HepG2 (cell line): ENCODE measurements around the gene RFFL. TPM values are rescaled to one million over a fixed set of nuclear protein-coding genes. Genes with fewer than 3 reads are reported as not detected.

ENCODE experiments used
- ATAC-seq: fragments of 200-7000 bp; cut with Tn5 transposase; 3 replicates; pipeline ENCODE4 v1.9.1; 2020; ENCODE audit warnings: mild to moderate bottlenecking, moderate library complexity
- BruUV-seq: library from RNA; stranded (reverse); fragments of 400-500 nt; replicated peaks from 2 replicates; lab custom pipeline; 2021; lab: Mats Ljungman, UMichigan
- CTCF ChIA-PET: fragments of 300-600 bp; formaldehyde crosslinking; extraction: SDS; loops from one replicate; lab custom pipeline; 2021; ENCODE audit warnings: low total read pairs, inconsistent platforms, low intra/inter-chr PET ratio; lab: Yijun Ruan, JAX
- POLR2A ChIA-PET: fragments of 350-600 bp; sonication (Branson Sonifier 250); formaldehyde crosslinking; loops from one replicate; lab custom pipeline; 2020; ENCODE audit warnings: antibody characterized with exemption, inconsistent platforms; lab: Yijun Ruan, JAX
- DNase-seq: peaks from one replicate; pipeline ENCODE4 v3.0.0-alpha.2; 2015; ENCODE audit warnings: low spot score
- FAIRE-seq: peaks from 3 replicates; lab custom pipeline; 2011; peaks lifted over from hg19 to GRCh38; lab: Jason Lieb, UNC
- H2AFZ ChIP-seq: one replicate; pipeline ENCODE4 v1.6.1; 2011; ENCODE audit warnings: low read length, inconsistent platforms
- H3K27ac ChIP-seq: fragments of 300-600 bp; 3 replicates; pipeline ENCODE4 v1.8.0; 2011; ENCODE audit warnings: mixed run types, mild to moderate bottlenecking, mixed read lengths, low read length, inconsistent platforms; ENCODE audit not compliant: insufficient read depth; ENCODE audit errors: extremely low read length
- H3K27me3 ChIP-seq, 2 experiments: fragments of 200-600 bp in 1 of 2; 2 replicates in 1 of 2; 3 replicates in 1 of 2; pipeline versions ENCODE4 v1.6.0 to v1.8.0; 2011; ENCODE audit warnings: low read length in 2 of 2, mild to moderate bottlenecking in 2 of 2, moderate library complexity in 2 of 2, inconsistent platforms in 1 of 2; ENCODE audit not compliant: insufficient read depth in 2 of 2, control insufficient read depth in 1 of 2
- H3K36me3 ChIP-seq, 2 experiments: fragments of 200-600 bp in 1 of 2; replicated peaks in 1 of 2; 2 replicates in 1 of 2; 3 replicates in 1 of 2; pipeline versions ENCODE4 v1.5.1 to v1.8.0; 2011; ENCODE audit warnings: low read length in 2 of 2, inconsistent platforms in 1 of 2; ENCODE audit not compliant: insufficient read depth in 2 of 2, control insufficient read depth in 1 of 2
- H3K4me1 ChIP-seq: 2 replicates; pipeline ENCODE4 v1.5.1; 2012; ENCODE audit warnings: low read length, inconsistent platforms; ENCODE audit not compliant: insufficient read depth
- H3K4me2 ChIP-seq: 2 replicates; pipeline ENCODE4 v1.6.0; 2011; ENCODE audit warnings: low read depth, low read length, inconsistent platforms
- H3K4me3 ChIP-seq, 3 experiments: fragments of 200-600 bp in 1 of 3; sonication (generic), shearing (Covaris generic) in 1 of 3; replicated peaks in 1 of 3; 2 replicates each; pipeline ENCODE4 v1.5.1; 2011 to 2016; ENCODE audit warnings: low read length in 3 of 3, inconsistent platforms in 2 of 3, low read depth in 2 of 3, mild to moderate bottlenecking in 2 of 3, control low read depth in 1 of 3, mixed read lengths in 1 of 3; ENCODE audit not compliant: insufficient read depth in 1 of 3
- H3K79me2 ChIP-seq: one replicate; pipeline ENCODE4 v1.6.1; 2011; ENCODE audit warnings: low read length, inconsistent platforms; ENCODE audit not compliant: insufficient read depth
- H3K9ac ChIP-seq: 2 replicates; pipeline ENCODE4 v1.6.0; 2011; ENCODE audit warnings: mild to moderate bottlenecking, low read depth, low read length, inconsistent platforms; ENCODE audit not compliant: insufficient read depth
- H3K9me3 ChIP-seq: 2 replicates; pipeline ENCODE4 v1.5.1; 2012; ENCODE audit warnings: mild to moderate bottlenecking, low read length
- H4K20me1 ChIP-seq: 2 replicates; pipeline ENCODE4 v1.6.0; 2011; ENCODE audit warnings: inconsistent platforms, mild to moderate bottlenecking, low read length, moderate library complexity; ENCODE audit not compliant: insufficient read depth
- NONO ChIP-seq, 2 experiments: fragments of 450-650 bp in 1 of 2; sonication (generic) in 1 of 2; formaldehyde crosslinking in 1 of 2; IDR thresholded peaks in 1 of 2; conservative IDR thresholded peaks in 1 of 2; 2 replicates each; pipeline versions ENCODE4 v1.6.1 to v1.8.0; 2017 to 2022; ENCODE audit warnings: mild to moderate bottlenecking in 1 of 2, missing genetic modification reagents in 1 of 2, moderate library complexity in 1 of 2
- PTBP1 ChIP-seq: fragments of 200-400 bp; formaldehyde crosslinking; IDR thresholded peaks from 2 replicates; pipeline ENCODE4 v1.6.1; 2018; ENCODE audit warnings: low read length, low read depth; ENCODE audit not compliant: poor library complexity, severe bottlenecking
- SNAPC2 ChIP-seq: sonication (generic); formaldehyde crosslinking; IDR thresholded peaks from 2 replicates; pipeline ENCODE4 v1.8.1; 2022; ENCODE audit warnings: mild to moderate bottlenecking, missing genetic modification reagents
- SP5 ChIP-seq: IDR thresholded peaks from 2 replicates; pipeline ENCODE4 v1.6.1; 2016; ENCODE audit warnings: low read depth, borderline replicate concordance
- TBX3 ChIP-seq: fragments of 450-650 bp; IDR thresholded peaks from 2 replicates; pipeline ENCODE4 v1.6.1; 2017; ENCODE audit warnings: antibody characterized with exemption, mild to moderate bottlenecking, inconsistent platforms, borderline replicate concordance
- ZNF260 ChIP-seq: sonication (generic); formaldehyde crosslinking; IDR thresholded peaks from 2 replicates; pipeline ENCODE4 v1.4.0; 2020; ENCODE audit warnings: missing genetic modification reagents, low read depth, mild to moderate bottlenecking, borderline replicate concordance
- WGBS: methylation state at CpG from one replicate; pipeline ENCODE4 v1.1.6; 2017; ENCODE audit warnings: low lambda C conversion rate; 5-methylcytosine and 5-hydroxymethylcytosine counted together
- in situ Hi-C: cut with HindIII; loops from 2 replicates; pipeline ENCODE4 v1.10.0; 2017; ENCODE audit warnings: low pct_unique_long_range_greater_than_20kb; ENCODE audit not compliant: extremely low pct_ligation_motif_present
- intact Hi-C: fragments of 100-400 bp; cut with micrococcal nuclease; formaldehyde crosslinking; loops from one replicate; pipeline ENCODE4 v1.10.0; 2022; ENCODE audit not compliant: unreplicated experiment
- polyA plus RNA-seq, 8 experiments: library from polyadenylated mRNA; depleted of rRNA in 3 of 8; stranded (reverse) in 7 of 8; unstranded in 1 of 8; fragments of >200 nt; fragmentation: Illumina TruSeq in 4 of 8; extraction: Trizol in 4 of 8; gene quantifications; 2 replicates each; pipeline versions ENCODE4 v1.2.1 to v1.2.3, GENCODE V29; 2011 to 2016; ENCODE audit warnings: low read depth in 4 of 8, missing spikeins in 1 of 8, mixed read lengths in 1 of 8; ENCODE audit not compliant: insufficient read depth in 1 of 8
- total RNA-seq, 5 experiments: library from RNA; depleted of rRNA; stranded (reverse); fragments of >200 nt; fragmentation: Illumina TruSeq; extraction: Trizol; gene quantifications; 2 replicates each; pipeline ENCODE4 v1.2.3, GENCODE V29; 2016; ENCODE audit warnings: low read depth in 1 of 5
- TF ChIP-seq, protein P1 (sequence below): sonication (generic); formaldehyde crosslinking; IDR thresholded peaks from 2 replicates; pipeline ENCODE4 v1.5.0; 2020; ENCODE audit warnings: missing genetic modification reagents, mild to moderate bottlenecking, borderline replicate concordance
- TF ChIP-seq, protein P2 (sequence below): IDR thresholded peaks from 2 replicates; pipeline ENCODE4 v1.6.1; 2016; ENCODE audit warnings: low read depth

Gene RFFL
- total and polyA plus RNA-seq, 2 of the 13 experiments (the other 11 are each of a cell fraction or from before 2014, with no cell fraction given): 24.3 to 48.6 TPM

DNA sequence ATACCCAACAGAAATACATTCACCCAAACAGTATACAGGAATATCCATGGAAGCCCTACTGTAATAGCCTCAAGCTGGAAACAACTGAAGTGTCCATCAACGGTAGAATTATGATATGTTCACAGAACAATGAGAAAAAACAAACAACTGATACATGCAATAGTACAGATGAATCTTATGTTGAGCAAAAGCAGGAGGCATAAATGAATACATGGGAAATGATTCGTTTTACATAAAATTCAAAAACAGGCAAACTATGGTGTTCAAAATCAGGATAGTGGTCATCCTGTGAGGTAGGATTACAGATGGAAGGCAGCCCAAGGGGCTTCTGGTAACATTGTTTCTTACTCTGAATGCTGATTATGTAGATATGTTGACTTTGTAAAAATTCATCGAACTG lies 25.1 kb downstream of the RFFL start:
- WGBS: 95% methylated on average over 3 of the region's 3 CpGs
- H3K36me3 ChIP-seq: peaks cover 2 to 3% of the 10 kb centered on the region in 2 experiments; a peak in 3 of 5 replicates
- no peak overlapping the region for H3K4me2 ChIP-seq
- no peak overlapping the region for H3K27ac ChIP-seq
- DNase-seq (no peak), ATAC-seq (no peak), FAIRE-seq (no peak)
- no peak overlapping the region for H3K9ac ChIP-seq
- no peak overlapping the region for H3K4me3 ChIP-seq
- H3K9me3 ChIP-seq: no peaks in the 10 kb centered on the region
- POLR2A ChIA-PET: no interaction called here
- H2AFZ ChIP-seq: no peak overlapping the region
- no TSS peak for BruUV-seq
- no peaks in the 10 kb centered on the region for H4K20me1 ChIP-seq
- H3K27me3 ChIP-seq: no peaks in the 10 kb centered on the region
- CTCF ChIA-PET: no interaction called here
- in situ Hi-C loops: no loop called here
- TF ChIP-seq ZNF260 (CRISPR knock-in tag) (no peak), SP5 (no peak), SNAPC2 (CRISPR knock-in tag) (no peak), NONO (IDR thresholded peaks at IDR 0.05) (no peak), NONO (CRISPR knock-in tag; conservative IDR thresholded peaks at IDR 0.05) (no peak), TBX3 (no peak), PTBP1 (no peak)
- TF ChIP-seq, protein P1, sequence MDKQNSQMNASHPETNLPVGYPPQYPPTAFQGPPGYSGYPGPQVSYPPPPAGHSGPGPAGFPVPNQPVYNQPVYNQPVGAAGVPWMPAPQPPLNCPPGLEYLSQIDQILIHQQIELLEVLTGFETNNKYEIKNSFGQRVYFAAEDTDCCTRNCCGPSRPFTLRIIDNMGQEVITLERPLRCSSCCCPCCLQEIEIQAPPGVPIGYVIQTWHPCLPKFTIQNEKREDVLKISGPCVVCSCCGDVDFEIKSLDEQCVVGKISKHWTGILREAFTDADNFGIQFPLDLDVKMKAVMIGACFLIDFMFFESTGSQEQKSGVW: no peak
- TF ChIP-seq, protein P2, sequence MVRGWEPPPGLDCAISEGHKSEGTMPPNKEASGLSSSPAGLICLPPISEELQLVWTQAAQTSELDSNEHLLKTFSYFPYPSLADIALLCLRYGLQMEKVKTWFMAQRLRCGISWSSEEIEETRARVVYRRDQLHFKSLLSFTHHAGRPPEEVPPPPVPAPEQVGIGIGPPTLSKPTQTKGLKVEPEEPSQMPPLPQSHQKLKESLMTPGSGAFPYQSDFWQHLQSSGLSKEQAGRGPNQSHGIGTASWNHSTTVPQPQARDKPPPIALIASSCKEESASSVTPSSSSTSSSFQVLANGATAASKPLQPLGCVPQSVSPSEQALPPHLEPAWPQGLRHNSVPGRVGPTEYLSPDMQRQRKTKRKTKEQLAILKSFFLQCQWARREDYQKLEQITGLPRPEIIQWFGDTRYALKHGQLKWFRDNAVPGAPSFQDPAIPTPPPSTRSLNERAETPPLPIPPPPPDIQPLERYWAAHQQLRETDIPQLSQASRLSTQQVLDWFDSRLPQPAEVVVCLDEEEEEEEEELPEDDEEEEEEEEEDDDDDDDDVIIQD: no peak
- TF ChIP-seq, all 625 proteins: peak for 0
- intact Hi-C loops: no loop called here
- Histone ChIP-seq H3K4me1 (peaks cover 7% of the 10 kb centered on the region), H3K79me2 (peaks cover 25% of the 10 kb centered on the region)
